Measurements from ENCODE around the gene IPMK.

Gene IPMK

GRCh38 chr10:58267713-58268453 is at the start of gene IPMK:
Gene IPMK (minus strand): TSS chr10:58267894. CDS start chr10:58267611, 283 bp downstream.
- in situ Hi-C loops (cut with HindIII; ENCODE audit: low pct_ligation_motif_present, low pct_unique_long_range_greater_than_20kb, low sequenced_read_pairs): no loop called here
- DNase-seq: peak; percentile 93

GRCh38 chr10:58316874-58317273 is 49.2 kb upstream of the IPMK start:
- in situ Hi-C loops (cut with HindIII; ENCODE audit: low pct_ligation_motif_present, low pct_unique_long_range_greater_than_20kb, low sequenced_read_pairs): no loop called here

GRCh38 chr10:58311026-58311425 is 43.3 kb upstream of the IPMK start:
- no peak for DNase-seq
- in situ Hi-C loops (cut with HindIII; ENCODE audit: low pct_ligation_motif_present, low pct_unique_long_range_greater_than_20kb, low sequenced_read_pairs): no loop called here

More at GRCh38 chr10:58316874-58317273, 49.2 kb upstream of the IPMK start:
- DNase-seq: no peak

- in situ Hi-C loops (cut with HindIII; ENCODE audit: low pct_ligation_motif_present, low pct_unique_long_range_greater_than_20kb, low sequenced_read_pairs): no loop called here
- DNase-seq: no peak
These were observed 40.0 kb upstream of the IPMK start for GRCh38 chr10:58307676-58308075.

GRCh38 chr10:58305821-58306220 is 38.1 kb upstream of the IPMK start:
- in situ Hi-C loops (cut with HindIII; ENCODE audit: low pct_ligation_motif_present, low pct_unique_long_range_greater_than_20kb, low sequenced_read_pairs): no loop called here
- no peak for DNase-seq

GRCh38 chr10:58304099-58304633 is 36.5 kb upstream of the IPMK start:
- in situ Hi-C loops (cut with HindIII; ENCODE audit: low pct_ligation_motif_present, low pct_unique_long_range_greater_than_20kb, low sequenced_read_pairs): no loop called here
- no peak for DNase-seq

GRCh38 chr10:58302254-58302653 is 34.6 kb upstream of the IPMK start:
- no peak for DNase-seq
- in situ Hi-C loops (cut with HindIII; ENCODE audit: low pct_ligation_motif_present, low pct_unique_long_range_greater_than_20kb, low sequenced_read_pairs): no loop called here

- in situ Hi-C loops (cut with HindIII; ENCODE audit: low pct_ligation_motif_present, low pct_unique_long_range_greater_than_20kb, low sequenced_read_pairs): no loop called here
- DNase-seq: no peak
These were observed 33.0 kb upstream of the IPMK start for GRCh38 chr10:58300676-58301075.

GRCh38 chr10:58299580-58299979 is 31.9 kb upstream of the IPMK start:
- peak; percentile 74 for DNase-seq
- in situ Hi-C loops (cut with HindIII; ENCODE audit: low pct_ligation_motif_present, low pct_unique_long_range_greater_than_20kb, low sequenced_read_pairs): no loop called here

GRCh38 chr10:58293989-58294388 is 26.3 kb upstream of the IPMK start:
- no peak for DNase-seq
- in situ Hi-C loops (cut with HindIII; ENCODE audit: low pct_ligation_motif_present, low pct_unique_long_range_greater_than_20kb, low sequenced_read_pairs): no loop called here

- in situ Hi-C loops (cut with HindIII; ENCODE audit: low pct_ligation_motif_present, low pct_unique_long_range_greater_than_20kb, low sequenced_read_pairs): no loop called here
- peak; percentile 65 for DNase-seq
These were observed 24.0 kb upstream of the IPMK start for GRCh38 chr10:58291538-58292174.

- in situ Hi-C loops (cut with HindIII; ENCODE audit: low pct_ligation_motif_present, low pct_unique_long_range_greater_than_20kb, low sequenced_read_pairs): no loop called here
- no peak for DNase-seq
These were observed 14.9 kb upstream of the IPMK start for GRCh38 chr10:58282615-58283014.

- no peak for DNase-seq
- in situ Hi-C loops (cut with HindIII; ENCODE audit: low pct_ligation_motif_present, low pct_unique_long_range_greater_than_20kb, low sequenced_read_pairs): no loop called here
These were observed 13.5 kb upstream of the IPMK start for GRCh38 chr10:58281092-58281752.

- in situ Hi-C loops (cut with HindIII; ENCODE audit: low pct_ligation_motif_present, low pct_unique_long_range_greater_than_20kb, low sequenced_read_pairs): no loop called here
- no peak for DNase-seq
These were observed 12.8 kb upstream of the IPMK start for GRCh38 chr10:58280477-58280876.

- in situ Hi-C loops (cut with HindIII; ENCODE audit: low pct_ligation_motif_present, low pct_unique_long_range_greater_than_20kb, low sequenced_read_pairs): no loop called here
- no peak for DNase-seq
These were observed 11.2 kb upstream of the IPMK start for GRCh38 chr10:58278962-58279307.

- in situ Hi-C loops (cut with HindIII; ENCODE audit: low pct_ligation_motif_present, low pct_unique_long_range_greater_than_20kb, low sequenced_read_pairs): no loop called here
- DNase-seq: no peak
These were observed 10.7 kb upstream of the IPMK start for GRCh38 chr10:58278274-58278961.

- in situ Hi-C loops (cut with HindIII; ENCODE audit: low pct_ligation_motif_present, low pct_unique_long_range_greater_than_20kb, low sequenced_read_pairs): no loop called here
- peak; percentile 35 for DNase-seq
These were observed 8.2 kb upstream of the IPMK start for GRCh38 chr10:58275908-58276307.

GRCh38 chr10:58275261-58275660 is 7.6 kb upstream of the IPMK start:
- peak; percentile 44 for DNase-seq
- in situ Hi-C loops (cut with HindIII; ENCODE audit: low pct_ligation_motif_present, low pct_unique_long_range_greater_than_20kb, low sequenced_read_pairs): no loop called here

- in situ Hi-C loops (cut with HindIII; ENCODE audit: low pct_ligation_motif_present, low pct_unique_long_range_greater_than_20kb, low sequenced_read_pairs): no loop called here
- no peak for DNase-seq
These were observed 2.1 kb upstream of the IPMK start for GRCh38 chr10:58269782-58270290.
